ENCODE measurements around the gene NMU.

The NMU gene

GRCh38 chr4:55658657-55659056, 22.6 kb upstream of the NMU start:
- ChIA-PET CTCF (interaction anchor here (1.9 kb wide), 1 partner anchor 10 kb away, joined by 5 read pairs; no protein-coding TSS in a partner anchor), POLR2A (no interaction called here)
- no peak for TF ChIP-seq CTCF (IDR thresholded peaks at IDR 0.05; ENCODE audit: control extremely low read depth, extremely low read depth, low read depth, missing control alignments)
- DNase-seq (ENCODE audit: extremely low spot score) = no peak

GRCh38 chr4:55654131-55654530, 18.0 kb upstream of the NMU start:
- DNase-seq (ENCODE audit: extremely low spot score) = no peak
- CTCF ChIA-PET = no interaction called here
- no peak for TF ChIP-seq CTCF (IDR thresholded peaks at IDR 0.05; ENCODE audit: control extremely low read depth, extremely low read depth, low read depth, missing control alignments)
- POLR2A ChIA-PET = no interaction called here

GRCh38 chr4:55650483-55650882, 14.4 kb upstream of the NMU start:
- DNase-seq (ENCODE audit: extremely low spot score) = no peak
- ChIA-PET POLR2A (no interaction called here), CTCF (no interaction called here)
- no peak for TF ChIP-seq CTCF (IDR thresholded peaks at IDR 0.05; ENCODE audit: control extremely low read depth, extremely low read depth, low read depth, missing control alignments)

GRCh38 chr4:55637272-55637820, 1.2 kb upstream of the NMU start:
- no peak for DNase-seq (ENCODE audit: extremely low spot score)
- ChIA-PET POLR2A (no interaction called here), CTCF (no interaction called here)
- TF ChIP-seq CTCF (IDR thresholded peaks at IDR 0.05; ENCODE audit: control extremely low read depth, extremely low read depth, low read depth, missing control alignments) = no peak

GRCh38 chr4:55636656-55636999, 530 bp upstream of the NMU start:
- DNase-seq (ENCODE audit: extremely low spot score) = no peak
- ChIA-PET CTCF (interaction anchor here (1.1 kb wide), 1 partner anchor 9 kb away, joined by 3 read pairs; no protein-coding TSS in a partner anchor), POLR2A (no interaction called here)
- TF ChIP-seq CTCF (IDR thresholded peaks at IDR 0.05; ENCODE audit: control extremely low read depth, extremely low read depth, low read depth, missing control alignments) = no peak

GRCh38 chr4:55635282-55635681, 816 bp downstream of the NMU start:
- POLR2A ChIA-PET = no interaction called here
- CTCF ChIA-PET = interaction anchor here (1.1 kb wide), 1 partner anchor 8 kb away, joined by 3 read pairs; no protein-coding TSS in a partner anchor
- DNase-seq (ENCODE audit: extremely low spot score) = no peak
- no peak for TF ChIP-seq CTCF (IDR thresholded peaks at IDR 0.05; ENCODE audit: control extremely low read depth, extremely low read depth, low read depth, missing control alignments)

All from GM10248 (cell line).